ENCODE measurements around the gene RPL11.

DNA sequence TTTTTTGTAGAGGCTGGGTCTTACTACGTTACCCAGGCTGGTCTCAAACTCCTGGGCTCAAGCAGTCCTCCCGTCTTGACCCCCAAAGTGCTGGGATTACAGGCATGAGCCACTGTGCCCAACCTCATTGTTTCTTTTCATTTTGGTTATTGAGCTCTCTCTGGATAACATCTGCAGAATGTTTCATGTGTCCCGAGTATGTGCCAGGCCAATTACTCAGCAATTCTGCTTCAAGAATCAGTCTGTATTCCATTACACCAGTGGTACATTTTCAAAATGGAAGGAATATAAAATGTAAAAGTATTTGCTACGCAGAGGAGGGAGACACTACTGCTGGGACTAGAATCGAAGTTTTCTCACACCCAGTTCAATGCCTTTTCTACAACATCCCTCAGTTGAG, 50.0 kb downstream of the RPL11 start:
- TF ChIP-seq, protein P1, sequence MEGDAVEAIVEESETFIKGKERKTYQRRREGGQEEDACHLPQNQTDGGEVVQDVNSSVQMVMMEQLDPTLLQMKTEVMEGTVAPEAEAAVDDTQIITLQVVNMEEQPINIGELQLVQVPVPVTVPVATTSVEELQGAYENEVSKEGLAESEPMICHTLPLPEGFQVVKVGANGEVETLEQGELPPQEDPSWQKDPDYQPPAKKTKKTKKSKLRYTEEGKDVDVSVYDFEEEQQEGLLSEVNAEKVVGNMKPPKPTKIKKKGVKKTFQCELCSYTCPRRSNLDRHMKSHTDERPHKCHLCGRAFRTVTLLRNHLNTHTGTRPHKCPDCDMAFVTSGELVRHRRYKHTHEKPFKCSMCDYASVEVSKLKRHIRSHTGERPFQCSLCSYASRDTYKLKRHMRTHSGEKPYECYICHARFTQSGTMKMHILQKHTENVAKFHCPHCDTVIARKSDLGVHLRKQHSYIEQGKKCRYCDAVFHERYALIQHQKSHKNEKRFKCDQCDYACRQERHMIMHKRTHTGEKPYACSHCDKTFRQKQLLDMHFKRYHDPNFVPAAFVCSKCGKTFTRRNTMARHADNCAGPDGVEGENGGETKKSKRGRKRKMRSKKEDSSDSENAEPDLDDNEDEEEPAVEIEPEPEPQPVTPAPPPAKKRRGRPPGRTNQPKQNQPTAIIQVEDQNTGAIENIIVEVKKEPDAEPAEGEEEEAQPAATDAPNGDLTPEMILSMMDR (IDR thresholded peaks at IDR 0.05; ENCODE audit: low read depth, low read length) = no peak
- no peak for TF ChIP-seq EZH2phosphoT487 (IDR thresholded peaks at IDR 0.05; ENCODE audit: low read depth)

Measured in OCI-LY3 (cell line).